H1 (cell line): Measurements from ENCODE around the gene APOM. TPM values are rescaled to one million over a fixed set of nuclear protein-coding genes. Genes with fewer than 3 reads are reported as not detected.

ENCODE experiments used
- CTCF ChIA-PET: fragments of 300-600 bp; sonication (Branson Sonifier 250); formaldehyde crosslinking; loops from one replicate; lab custom pipeline; 2021; ENCODE audit not compliant: partially characterized antibody; lab: Charles Lee
- POLR2A ChIA-PET: fragments of 300-600 bp; sonication (Branson Sonifier 250); formaldehyde crosslinking; loops from one replicate; lab custom pipeline; 2021; ENCODE audit warnings: inconsistent platforms; ENCODE audit not compliant: partially characterized antibody; lab: Charles Lee
- DNase-seq, 2 experiments: peaks; one replicate each; pipeline versions ENCODE4 v3.0.0 to v3.0.0-alpha.2; 2010 to 2022; ENCODE audit warnings: low spot score in 2 of 2, low read depth in 1 of 2, mixed read lengths in 1 of 2
- FAIRE-seq: peaks from 2 replicates; lab custom pipeline; 2011; peaks lifted over from hg19 to GRCh38; lab: Jason Lieb, UNC
- H2AFZ ChIP-seq: 2 replicates; pipeline ENCODE4 v1.8.1; 2012; ENCODE audit warnings: low read length, inconsistent platforms
- H2AK5ac ChIP-seq: 2 replicates; pipeline ENCODE4 v1.6.1; 2013; ENCODE audit warnings: low read depth, low read length
- H2BK120ac ChIP-seq: replicated peaks from 2 replicates; pipeline ENCODE3; 2013; ENCODE audit warnings: low read depth, low read length, inconsistent platforms
- H2BK12ac ChIP-seq: 2 replicates; pipeline ENCODE4 v1.6.1; 2013; ENCODE audit warnings: low read depth, low read length
- H2BK15ac ChIP-seq: 2 replicates; pipeline ENCODE4 v1.6.1; 2013; ENCODE audit warnings: low read length
- H2BK20ac ChIP-seq: 2 replicates; pipeline ENCODE4 v1.6.1; 2013; ENCODE audit warnings: low read length
- H2BK5ac ChIP-seq: 2 replicates; pipeline ENCODE4 v1.6.1; 2013; ENCODE audit warnings: low read depth, low read length
- H3K14ac ChIP-seq: 2 replicates; pipeline ENCODE4 v1.6.1; 2013; ENCODE audit warnings: inconsistent platforms; ENCODE audit not compliant: insufficient read length
- H3K18ac ChIP-seq: 2 replicates; pipeline ENCODE4 v1.6.1; 2013; ENCODE audit warnings: low read length; ENCODE audit errors: extremely low read depth
- H3K23ac ChIP-seq: 2 replicates; pipeline ENCODE4 v1.6.1; 2013; ENCODE audit warnings: inconsistent platforms; ENCODE audit not compliant: insufficient read length
- H3K23me2 ChIP-seq: 2 replicates; pipeline ENCODE4 v1.6.1; 2013; ENCODE audit warnings: low read depth, low read length
- H3K27ac ChIP-seq: 2 replicates; pipeline ENCODE4 v1.6.1; 2011; ENCODE audit warnings: low read depth, low read length, inconsistent platforms
- H3K27me3 ChIP-seq, 4 experiments: replicated peaks in 1 of 4; 1 replicate in 1 of 4; 2 replicates in 3 of 4; pipeline versions ENCODE4 v1.6.1 to v1.8.1; 2011 to 2013; ENCODE audit warnings: low read length in 3 of 4, mild to moderate bottlenecking in 3 of 4, inconsistent platforms in 2 of 4, mixed read lengths in 2 of 4, moderate library complexity in 1 of 4; ENCODE audit not compliant: control insufficient read depth in 3 of 4, insufficient read depth in 3 of 4; ENCODE audit errors: extremely low read depth in 1 of 4
- H3K36me3 ChIP-seq, 4 experiments: 2 replicates each; pipeline versions ENCODE4 v1.6.1 to v1.8.1; 2011 to 2013; ENCODE audit warnings: mild to moderate bottlenecking in 4 of 4, low read length in 3 of 4, moderate library complexity in 2 of 4, control low read depth in 1 of 4, inconsistent platforms in 1 of 4; ENCODE audit not compliant: insufficient read depth in 4 of 4, control insufficient read depth in 2 of 4
- H3K4ac ChIP-seq: replicated peaks from 2 replicates; pipeline ENCODE3; 2013; ENCODE audit warnings: low read length, low read depth, mixed read lengths, inconsistent platforms; ENCODE audit not compliant: insufficient read length
- H3K4me1 ChIP-seq, 4 experiments: replicated peaks in 1 of 4; 1 replicate in 1 of 4; 2 replicates in 3 of 4; pipeline versions ENCODE4 v1.6.1 to v1.8.1; 2011 to 2013; ENCODE audit warnings: low read length in 3 of 4, inconsistent platforms in 2 of 4, mixed read lengths in 1 of 4; ENCODE audit not compliant: insufficient read depth in 4 of 4, control insufficient read depth in 3 of 4
- H3K4me2 ChIP-seq, 2 experiments: 2 replicates each; pipeline versions ENCODE4 v1.6.1 to v1.8.1; 2011 to 2013; ENCODE audit warnings: low read depth in 2 of 2, low read length in 2 of 2, control low read depth in 1 of 2, inconsistent platforms in 1 of 2, mild to moderate bottlenecking in 1 of 2; ENCODE audit not compliant: insufficient read depth in 1 of 2
- H3K4me3 ChIP-seq, 4 experiments: fragments of 200-600, 300-600 bp in 1 of 4; sonication (generic), shearing (Covaris generic), sonication (Bioruptor Twin) in 1 of 4; 2 replicates each; pipeline versions ENCODE4 v1.5.1 to v1.8.1; 2011 to 2016; ENCODE audit warnings: low read length in 4 of 4, low read depth in 3 of 4, control low read depth in 2 of 4, inconsistent platforms in 2 of 4, mild to moderate bottlenecking in 2 of 4, mixed read lengths in 1 of 4, moderate library complexity in 1 of 4; ENCODE audit not compliant: insufficient read depth in 2 of 4; ENCODE audit errors: extremely low read depth in 1 of 4
- H3K56ac ChIP-seq: replicated peaks from 2 replicates; pipeline ENCODE3; 2013; ENCODE audit warnings: low read depth, mild to moderate bottlenecking, mixed read lengths, low read length, inconsistent platforms; ENCODE audit not compliant: insufficient read length
- H3K79me1 ChIP-seq: 2 replicates; pipeline ENCODE4 v1.6.1; 2013; ENCODE audit warnings: low read depth, low read length, control low read depth
- H3K79me2 ChIP-seq, 2 experiments: 2 replicates each; pipeline versions ENCODE4 v1.6.1 to v1.8.1; 2012 to 2013; ENCODE audit warnings: low read length in 2 of 2, mild to moderate bottlenecking in 2 of 2, inconsistent platforms in 1 of 2; ENCODE audit not compliant: insufficient read depth in 2 of 2, control insufficient read depth in 1 of 2
- H3K9ac ChIP-seq, 4 experiments: replicated peaks in 1 of 4; 1 replicate in 1 of 4; 2 replicates in 3 of 4; pipeline versions ENCODE4 v1.6.1 to v1.8.1; 2011 to 2013; ENCODE audit warnings: low read depth in 3 of 4, low read length in 3 of 4, control low read depth in 2 of 4, mild to moderate bottlenecking in 2 of 4, moderate library complexity in 2 of 4, inconsistent platforms in 1 of 4; ENCODE audit errors: extremely low read depth in 1 of 4
- H3K9me3 ChIP-seq, 2 experiments: 2 replicates each; pipeline versions ENCODE4 v1.6.1 to v1.8.1; 2012 to 2013; ENCODE audit warnings: mild to moderate bottlenecking in 2 of 2, moderate library complexity in 2 of 2, control low read depth in 1 of 2, inconsistent platforms in 1 of 2, low read depth in 1 of 2, low read length in 1 of 2, mixed read lengths in 1 of 2; ENCODE audit not compliant: insufficient read depth in 2 of 2
- H4K20me1 ChIP-seq, 2 experiments: replicated peaks in 1 of 2; 2 replicates each; pipeline versions ENCODE3 to v1.8.1; 2011 to 2013; ENCODE audit warnings: inconsistent platforms in 2 of 2, low read length in 2 of 2, mild to moderate bottlenecking in 1 of 2; ENCODE audit not compliant: insufficient read depth in 2 of 2, control insufficient read depth in 1 of 2
- H4K5ac ChIP-seq: 2 replicates; pipeline ENCODE4 v1.6.1; 2013; ENCODE audit warnings: low read length, low read depth, mixed read lengths, inconsistent platforms; ENCODE audit not compliant: insufficient read length
- H4K8ac ChIP-seq: 2 replicates; pipeline ENCODE4 v1.8.0; 2013; ENCODE audit warnings: mild to moderate bottlenecking, moderate library complexity, low read length, inconsistent platforms; ENCODE audit not compliant: insufficient read depth; ENCODE audit errors: extremely low read depth
- H4K91ac ChIP-seq: replicated peaks from 2 replicates; pipeline ENCODE3; 2013; ENCODE audit warnings: low read length, mixed read lengths, inconsistent platforms; ENCODE audit not compliant: insufficient read length
- CHD1 ChIP-seq: IDR thresholded peaks from 2 replicates; pipeline ENCODE4 v1.6.1; 2012; ENCODE audit warnings: low read depth, low read length, improper control_type of control experiment
- HDAC2 ChIP-seq, 2 experiments: fragments of 300-600 bp in 1 of 2; sonication (generic) in 1 of 2; IDR thresholded peaks; 2 replicates each; pipeline ENCODE4 v1.6.1; 2011 to 2012; ENCODE audit warnings: low read depth in 2 of 2, low read length in 2 of 2, mild to moderate bottlenecking in 2 of 2, moderate library complexity in 2 of 2, borderline replicate concordance in 1 of 2, inconsistent platforms in 1 of 2
- JUN ChIP-seq: IDR thresholded peaks from 2 replicates; pipeline ENCODE4 v1.6.1; 2011; ENCODE audit warnings: low read depth, mild to moderate bottlenecking, improper control_type of control experiment, low read length
- MAFK ChIP-seq: IDR thresholded peaks from 2 replicates; pipeline ENCODE4 v1.6.1; 2012; ENCODE audit warnings: low read depth, mild to moderate bottlenecking, improper control_type of control experiment, low read length
- RFX5 ChIP-seq: IDR thresholded peaks from 2 replicates; pipeline ENCODE4 v1.6.1; 2011; ENCODE audit warnings: low read depth, low read length, improper control_type of control experiment, borderline replicate concordance
- RXRA ChIP-seq: IDR thresholded peaks from 2 replicates; pipeline ENCODE4 v1.6.1; 2011; ENCODE audit warnings: low read depth, mild to moderate bottlenecking, low read length, moderate library complexity; ENCODE audit not compliant: insufficient read depth
- TAF1 ChIP-seq: IDR thresholded peaks from 2 replicates; pipeline ENCODE4 v1.6.1; 2011; ENCODE audit warnings: mild to moderate bottlenecking, low read depth, low read length
- TEAD4 ChIP-seq: IDR thresholded peaks from 2 replicates; pipeline ENCODE4 v1.6.1; 2012; ENCODE audit warnings: low read depth, low read length, inconsistent platforms, mixed read lengths
- USF2 ChIP-seq: IDR thresholded peaks from 2 replicates; pipeline ENCODE4 v1.6.1; 2011; ENCODE audit warnings: low read length, improper control_type of control experiment
- WGBS, 2 experiments: shearing (Covaris generic) in 1 of 2; methylation state at CpG; one replicate each; pipeline versions ENCODE4 v1.1.6 to v1.1.7; 2013 to 2015; ENCODE audit warnings: low lambda C conversion rate in 2 of 2, mixed read lengths in 2 of 2, inconsistent platforms in 1 of 2, low coverage in 1 of 2, missing lambda C conversion rate in 1 of 2; ENCODE audit not compliant: insufficient replicate concordance in 2 of 2, insufficient coverage in 1 of 2, insufficient read length in 1 of 2; ENCODE audit errors: extremely low coverage in 1 of 2, missing lambda C conversion rate in 1 of 2; 5-methylcytosine and 5-hydroxymethylcytosine counted together
- polyA plus RNA-seq, 7 experiments: library from polyadenylated mRNA; depleted of rRNA in 3 of 7; stranded (reverse) in 5 of 7; unstranded in 2 of 7; fragments of >200 nt in 5 of 7; fragments of 200-250 nt in 2 of 7; gene quantifications; 1 replicate in 5 of 7; 2 replicates in 1 of 7; 4 replicates in 1 of 7; pipeline versions ENCODE4 v1.2.1 to v1.2.3, GENCODE V29; 2011 to 2013; ENCODE audit warnings: missing spikeins in 2 of 7, mixed read lengths in 2 of 7
- total RNA-seq: library from RNA; stranded (reverse); fragmentation: NEBNext Ultra II Directional; extraction: Animal tissue kit (Norgen Biotek cat#: 25700); gene quantifications from 2 replicates; pipeline ENCODE4 v1.2.1, GENCODE V29; 2021
- TF ChIP-seq, protein P1 (sequence below): IDR thresholded peaks from 2 replicates; pipeline ENCODE4 v1.6.1; 2012; ENCODE audit warnings: inconsistent platforms

Gene APOM
- total and polyA plus RNA-seq, 2 of the 8 experiments (the other 6 are each of a cell fraction or from before 2014, with no cell fraction given) = 3.4 to 12.0 TPM

DNA sequence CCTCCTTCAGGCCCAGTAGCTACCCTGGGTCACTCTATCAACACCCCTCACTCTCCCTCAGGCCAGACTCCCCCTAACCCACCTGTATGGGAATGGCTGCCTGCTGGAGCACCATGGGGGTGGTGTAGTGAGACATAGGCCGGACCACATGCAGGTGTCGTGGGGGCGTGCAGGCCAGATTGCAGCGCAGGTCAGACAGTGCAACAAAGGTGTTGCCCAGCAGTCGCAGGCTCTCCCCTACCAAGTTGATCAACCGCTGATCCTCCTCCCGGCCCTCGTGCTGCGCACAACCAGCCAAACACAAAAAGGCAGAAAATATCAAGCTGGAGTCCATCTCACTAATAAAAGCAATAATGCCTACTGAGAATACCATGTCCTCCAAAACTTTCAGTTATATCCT lies 10.4 kb upstream of the APOM start:
- no peak overlapping the region for H3K4ac ChIP-seq
- peaks cover 0 to 5% of the 10 kb centered on the region in 2 experiments for H4K20me1 ChIP-seq
- no peak overlapping the region for H4K5ac ChIP-seq
- no peak overlapping the region for H3K18ac ChIP-seq
- H3K36me3 ChIP-seq = peaks cover 49 to 89% (median 74%) of the 10 kb centered on the region in 4 experiments
- DNase-seq (no peak), FAIRE-seq (no peak)
- no peaks in the 10 kb centered on the region for H3K27me3 ChIP-seq
- no peak overlapping the region for H2BK12ac ChIP-seq
- H3K27ac ChIP-seq = no peak overlapping the region
- H3K9ac ChIP-seq = no peak overlapping the region
- no peak overlapping the region for H2AK5ac ChIP-seq
- H3K79me2 ChIP-seq = peaks cover 0 to 18% of the 10 kb centered on the region in 2 experiments; a peak in 2 of 4 replicates
- H3K79me1 ChIP-seq = peaks cover 2% of the 10 kb centered on the region; the same call in 1 of the 2 replicates
- no peaks in the 10 kb centered on the region for H3K4me1 ChIP-seq
- no peak overlapping the region for H4K91ac ChIP-seq
- H3K9me3 ChIP-seq = no peaks in the 10 kb centered on the region
- 93% methylated on average over 9 of the region's 9 CpGs; no CpG with 5 or more reads in 1 of the 2 experiments for WGBS, 2 experiments
- no peak for TF ChIP-seq USF2
- TF ChIP-seq RFX5 = no peak
- TF ChIP-seq MAFK = no peak
- TF ChIP-seq, protein P1, sequence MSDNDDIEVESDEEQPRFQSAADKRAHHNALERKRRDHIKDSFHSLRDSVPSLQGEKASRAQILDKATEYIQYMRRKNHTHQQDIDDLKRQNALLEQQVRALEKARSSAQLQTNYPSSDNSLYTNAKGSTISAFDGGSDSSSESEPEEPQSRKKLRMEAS = no peak
- no peak for TF ChIP-seq HDAC2 (IDR thresholded peaks at IDR 0.05; ENCODE audit: borderline replicate concordance in 1 of 2, low read depth in 2 of 2, low read length in 2 of 2)
- TF ChIP-seq TAF1 = no peak
- no peak for TF ChIP-seq CHD1
- TF ChIP-seq TEAD4 = no peak
- no peak for TF ChIP-seq JUN
- no peak for TF ChIP-seq RXRA
- ChIA-PET POLR2A (interaction anchor here (0.6 to 34.9 kb wide), 4 partner anchors 9 to 96 kb away, joined by 3 to 883 read pairs (median 376); partner anchors contain the start of genes APOM, BAG6, C6orf47 and CSNK2B), CTCF (interaction anchor here (2.8 kb wide), 1 partner anchor 11 kb away, joined by 10 read pairs; no protein-coding TSS in a partner anchor)
- no peak overlapping the region for H3K4me2 ChIP-seq
- no peak overlapping the region for H2BK5ac ChIP-seq
- H2BK20ac ChIP-seq = no peak overlapping the region
- H2BK15ac ChIP-seq = no peak overlapping the region
- no peak overlapping the region for H3K14ac ChIP-seq
- H3K23ac ChIP-seq = no peak overlapping the region
- no peak overlapping the region; the same call in 1 of the 2 replicates for H4K8ac ChIP-seq
- H3K56ac ChIP-seq = no peak overlapping the region
- no peaks in the 10 kb centered on the region for H3K23me2 ChIP-seq
- no peak overlapping the region for H3K4me3 ChIP-seq
- no peak overlapping the region for H2BK120ac ChIP-seq
- no peak overlapping the region for H2AFZ ChIP-seq
